Smooth muscle cell (in vitro differentiated cells): ENCODE results near the gene ABCB10. TPM values are rescaled to one million over a fixed set of nuclear protein-coding genes. Genes with fewer than 3 reads are reported as not detected.

Experiments used
- DNase-seq: peaks from one replicate; lab custom pipeline; 2025; ENCODE audit not compliant: unreplicated experiment; lab: John Stamatoyannopoulos, UW
- H2AFZ ChIP-seq: fragments of 200-600 bp; sonication (generic); 2 replicates; pipeline ENCODE4 v1.6.0; 2016; ENCODE audit warnings: antibody characterized with exemption, low read depth, mild to moderate bottlenecking
- H3F3A ChIP-seq: fragments of 200-600 bp; sonication (generic); 2 replicates; pipeline ENCODE4 v1.6.0; 2017; ENCODE audit warnings: antibody characterized with exemption, low read depth
- H3K27ac ChIP-seq: fragments of 200-600 bp; sonication (generic); 2 replicates; pipeline ENCODE4 v1.5.1; 2016; ENCODE audit warnings: low read depth, mild to moderate bottlenecking
- H3K27me3 ChIP-seq: fragments of 200-600 bp; sonication (generic); 2 replicates; pipeline ENCODE4 v1.6.1; 2016; ENCODE audit warnings: low read depth, mild to moderate bottlenecking
- H3K36me3 ChIP-seq: fragments of 200-600 bp; sonication (generic); 2 replicates; pipeline ENCODE4 v1.5.1; 2016; ENCODE audit warnings: low read depth
- H3K4me1 ChIP-seq: fragments of 200-600 bp; sonication (generic); 2 replicates; pipeline ENCODE4 v1.5.1; 2016; ENCODE audit warnings: low read depth
- H3K4me2 ChIP-seq: fragments of 200-600 bp; sonication (generic); 2 replicates; pipeline ENCODE4 v1.6.0; 2016; ENCODE audit warnings: mild to moderate bottlenecking
- H3K4me3 ChIP-seq: fragments of 200-600 bp; sonication (generic); 2 replicates; pipeline ENCODE4 v1.5.1; 2016; ENCODE audit warnings: mild to moderate bottlenecking
- H3K79me2 ChIP-seq: fragments of 200-600 bp; sonication (generic); 2 replicates; pipeline ENCODE4 v1.6.0; 2016; ENCODE audit warnings: low read depth, mild to moderate bottlenecking
- H3K9ac ChIP-seq: fragments of 200-600 bp; sonication (generic); 2 replicates; pipeline ENCODE4 v1.6.0; 2016; ENCODE audit warnings: low read depth
- H3K9me3 ChIP-seq: fragments of 200-600 bp; sonication (generic); replicated peaks from 2 replicates; pipeline ENCODE4 v1.5.1; 2016; ENCODE audit warnings: low read depth
- H4K20me1 ChIP-seq: fragments of 200-600 bp; sonication (generic); 2 replicates; pipeline ENCODE4 v1.6.0; 2016; ENCODE audit warnings: low read depth
- WGBS: methylation state at CpG from one replicate; pipeline ENCODE4 v1.1.7; 2016; ENCODE audit warnings: low lambda C conversion rate; 5-methylcytosine and 5-hydroxymethylcytosine counted together
- polyA plus RNA-seq: library from polyadenylated mRNA; unstranded; fragments of >200 nt; fragmentation: Nextera tagmentation; extraction: Ambion mirVana; gene quantifications from 2 replicates; pipeline ENCODE4 v1.2.1, GENCODE V29; 2016
- total RNA-seq: library from RNA; depleted of rRNA; stranded (reverse); fragments of >200 nt; gene quantifications from 2 replicates; pipeline ENCODE4 v1.2.3, GENCODE V29; 2014
- TF ChIP-seq, protein P1 (sequence below): fragments of 200-600 bp; sonication (generic); IDR thresholded peaks from 2 replicates; pipeline ENCODE4 v1.5.1; 2017; ENCODE audit warnings: borderline replicate concordance, mild to moderate bottlenecking, antibody characterized with exemption; ENCODE audit not compliant: insufficient read depth, poor library complexity, severe bottlenecking

Gene ABCB10
- total and polyA plus RNA-seq, 2 experiments from 2014 or later = 7.1 to 18.4 TPM

DNA sequence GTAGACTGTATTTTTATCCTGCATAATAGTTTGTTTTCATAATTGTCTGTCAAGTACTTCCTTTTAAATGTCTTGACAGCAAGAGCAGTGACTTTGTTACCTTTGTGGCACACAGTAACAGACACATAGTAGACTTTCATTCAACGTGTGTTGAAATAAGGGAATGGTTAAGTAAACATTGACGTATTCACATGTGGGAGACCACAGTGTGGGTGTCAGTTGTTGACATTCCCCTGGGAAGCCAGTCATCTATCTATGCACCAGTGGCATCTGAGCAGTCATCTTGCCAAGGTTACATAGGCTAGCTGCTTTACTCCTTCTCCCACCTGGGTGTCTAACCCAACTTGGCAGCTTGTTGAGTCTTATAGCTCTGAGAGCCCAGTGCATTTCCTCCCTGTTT, 48.9 kb downstream of the ABCB10 start:
- DNase-seq = no peak
- peak overlapping the region; percentile 94 for H2AFZ ChIP-seq
- peak overlapping the region; percentile 98 for H3K27ac ChIP-seq
- 61% methylated on average over 2 of the region's 2 CpGs for WGBS
- H3K79me2 ChIP-seq = peaks cover 24% of the 10 kb centered on the region
- H3K27me3 ChIP-seq = no peaks in the 10 kb centered on the region
- H3F3A ChIP-seq = peaks cover 2% of the 10 kb centered on the region
- peaks cover 5% of the 10 kb centered on the region for H3K4me1 ChIP-seq
- H3K4me2 ChIP-seq = no peak overlapping the region
- H3K36me3 ChIP-seq = no peaks in the 10 kb centered on the region
- H3K4me3 ChIP-seq = no peak overlapping the region
- no peaks in the 10 kb centered on the region for H4K20me1 ChIP-seq
- TF ChIP-seq, protein P1, sequence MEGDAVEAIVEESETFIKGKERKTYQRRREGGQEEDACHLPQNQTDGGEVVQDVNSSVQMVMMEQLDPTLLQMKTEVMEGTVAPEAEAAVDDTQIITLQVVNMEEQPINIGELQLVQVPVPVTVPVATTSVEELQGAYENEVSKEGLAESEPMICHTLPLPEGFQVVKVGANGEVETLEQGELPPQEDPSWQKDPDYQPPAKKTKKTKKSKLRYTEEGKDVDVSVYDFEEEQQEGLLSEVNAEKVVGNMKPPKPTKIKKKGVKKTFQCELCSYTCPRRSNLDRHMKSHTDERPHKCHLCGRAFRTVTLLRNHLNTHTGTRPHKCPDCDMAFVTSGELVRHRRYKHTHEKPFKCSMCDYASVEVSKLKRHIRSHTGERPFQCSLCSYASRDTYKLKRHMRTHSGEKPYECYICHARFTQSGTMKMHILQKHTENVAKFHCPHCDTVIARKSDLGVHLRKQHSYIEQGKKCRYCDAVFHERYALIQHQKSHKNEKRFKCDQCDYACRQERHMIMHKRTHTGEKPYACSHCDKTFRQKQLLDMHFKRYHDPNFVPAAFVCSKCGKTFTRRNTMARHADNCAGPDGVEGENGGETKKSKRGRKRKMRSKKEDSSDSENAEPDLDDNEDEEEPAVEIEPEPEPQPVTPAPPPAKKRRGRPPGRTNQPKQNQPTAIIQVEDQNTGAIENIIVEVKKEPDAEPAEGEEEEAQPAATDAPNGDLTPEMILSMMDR = no peak
- H3K9me3 ChIP-seq = no peaks in the 10 kb centered on the region
- H3K9ac ChIP-seq = no peak overlapping the region

DNA sequence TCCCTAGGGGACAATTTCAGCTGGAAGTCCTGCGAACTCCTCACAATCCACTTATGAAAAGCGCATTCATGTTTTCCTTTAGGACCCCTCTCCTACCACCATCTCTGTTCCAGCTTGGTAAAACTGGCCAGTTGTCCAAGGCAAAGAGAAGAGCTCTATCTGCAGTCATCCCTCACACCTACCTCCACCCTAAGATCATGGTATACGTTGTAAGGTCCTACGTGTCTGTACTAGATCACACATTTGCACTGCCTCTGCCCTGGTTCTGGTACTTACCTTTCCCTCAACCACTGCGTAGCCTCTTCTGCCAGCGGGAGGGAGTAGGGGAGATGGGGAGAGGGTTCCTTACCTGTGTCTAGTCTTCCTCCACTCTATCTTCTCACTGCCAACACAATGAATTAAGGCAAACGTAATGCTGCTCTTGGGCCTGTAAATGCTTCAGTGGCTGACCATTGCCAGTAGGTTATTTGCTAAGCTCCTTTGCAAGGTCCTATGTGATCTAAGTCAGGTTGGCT, 49.6 kb downstream of the ABCB10 start:
- Histone ChIP-seq H3K79me2 (peaks cover 24% of the 10 kb centered on the region), H3K4me3 (peak overlapping the region; percentile 97), H2AFZ (peak overlapping the region; percentile 94), H3K36me3 (no peaks in the 10 kb centered on the region), H3K9ac (peak overlapping the region; percentile 97), H3K4me1 (peaks cover 5% of the 10 kb centered on the region), H3K4me2 (peak overlapping the region; percentile 95), H3F3A (peaks cover 2% of the 10 kb centered on the region), H3K9me3 (no peaks in the 10 kb centered on the region), H4K20me1 (no peaks in the 10 kb centered on the region), H3K27me3 (no peaks in the 10 kb centered on the region), H3K27ac (peak overlapping the region; percentile 98)
- no peak for DNase-seq
- 85% methylated on average over 7 of the region's 7 CpGs for WGBS
- TF ChIP-seq, protein P1 = no peak

DNA sequence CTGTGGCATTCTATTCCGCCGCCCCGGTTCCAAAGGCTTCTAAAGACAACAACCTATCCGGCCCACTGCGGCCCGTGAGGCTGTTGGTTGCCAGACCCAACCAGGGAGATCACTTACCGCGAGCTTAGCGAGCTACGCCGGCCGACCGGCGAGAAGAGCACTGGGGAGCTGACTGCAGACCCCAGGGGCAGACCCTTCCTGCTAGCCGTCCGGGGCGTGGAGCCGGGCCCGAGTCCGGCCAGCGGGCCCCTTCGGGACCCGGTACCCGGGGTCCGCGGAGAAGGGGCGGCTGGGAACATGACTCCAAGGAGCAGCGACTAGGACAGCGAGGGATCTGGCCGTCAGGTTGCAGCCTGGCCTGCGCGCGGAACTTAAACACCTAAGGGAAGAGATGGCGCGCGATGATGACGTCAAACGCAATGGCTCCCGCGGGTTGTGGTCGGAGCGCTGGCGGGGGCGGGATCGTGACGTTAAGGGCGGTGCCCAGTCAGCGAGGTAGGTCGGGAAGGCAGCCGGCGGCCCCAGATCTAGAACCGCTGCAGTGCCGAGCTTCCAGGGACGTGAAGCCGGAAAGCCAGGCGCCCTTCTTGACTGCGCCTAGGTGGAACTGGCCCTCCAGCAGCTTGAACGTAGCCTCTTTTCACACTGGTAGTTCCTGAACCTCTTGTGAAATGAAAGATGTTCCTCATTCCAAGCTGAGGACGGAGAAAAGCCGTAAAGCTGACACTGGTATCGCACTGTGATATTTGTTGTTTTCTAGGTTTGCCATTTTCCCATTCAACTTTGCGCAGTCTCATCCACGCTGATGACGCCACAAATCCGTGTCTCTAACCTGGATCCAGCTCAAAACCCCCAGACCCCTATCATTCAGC, 50.3 kb downstream of the ABCB10 start, which contains the start of gene NUP133:
TSS of gene NUP133 (minus strand) at position 391 of the 872 bp plus-strand sequence. CDS start at position 299, 92 bp downstream.
- Histone ChIP-seq H3K27me3 (no peaks in the 10 kb centered on the region), H3K4me2 (peak within 1 kb of the TSS; percentile 95), H3K4me3 (peak within 1 kb of the TSS; percentile 97), H3F3A (peaks cover 2% of the 10 kb centered on the region), H3K27ac (peak within 1 kb of the TSS; percentile 98), H3K79me2 (peaks cover 24% of the 10 kb centered on the region), H2AFZ (peak within 1 kb of the TSS; percentile 94), H3K4me1 (peaks cover 5% of the 10 kb centered on the region), H3K36me3 (no peaks in the 10 kb centered on the region), H4K20me1 (no peaks in the 10 kb centered on the region), H3K9me3 (no peaks in the 10 kb centered on the region), H3K9ac (peak within 1 kb of the TSS; percentile 97)
- DNase-seq = peak; percentile 89
- 1% methylated on average over 63 of the region's 65 CpGs for WGBS
- TF ChIP-seq, protein P1 = no peak
